SH-SY5Y (cell line): Measurements from ENCODE around the gene COG2.

Experiments
- GATA2 ChIP-seq: IDR thresholded peaks from 2 replicates; pipeline ENCODE4 v1.6.1; 2011; ENCODE audit warnings: mild to moderate bottlenecking, low read depth, low read length
- GATA3 ChIP-seq: IDR thresholded peaks from 2 replicates; pipeline ENCODE4 v1.6.1; 2011; ENCODE audit warnings: low read depth, mild to moderate bottlenecking, low read length, moderate library complexity

- TF ChIP-seq GATA2 (no peak), GATA3 (no peak)
Observed at GRCh38 chr1:230706020-230706699, 63.9 kb downstream of the COG2 start.
